ENCODE measurements around the gene RAB40C. TPM values are rescaled to one million over a fixed set of nuclear protein-coding genes. Genes with fewer than 3 reads are reported as not detected.
A peak's percentile ranks its signal among the peaks of the same experiment; 100 is the strongest.

Gene RAB40C
- polyA plus RNA-seq, 3 donors: 14.3 to 32.5 (median 23.6) TPM

GRCh38 chr16:556474-557173, 33.2 kb upstream of the RAB40C start:
- no peak for DNase-seq (ENCODE audit: extremely low read depth in 1 of 11, low read depth in 9 of 11, low spot score in 4 of 11)

- DNase-seq (ENCODE audit: extremely low read depth in 1 of 11, low read depth in 9 of 11, low spot score in 4 of 11): no peak
Observed at GRCh38 chr16:557463-558297, 32.2 kb upstream of the RAB40C start.

- DNase-seq (ENCODE audit: extremely low read depth in 1 of 11, low read depth in 9 of 11, low spot score in 4 of 11): no peak
Observed at GRCh38 chr16:558298-559020, 31.4 kb upstream of the RAB40C start.

GRCh38 chr16:559021-559380, 30.9 kb upstream of the RAB40C start:
- no peak for DNase-seq (ENCODE audit: extremely low read depth in 1 of 11, low read depth in 9 of 11, low spot score in 4 of 11)

- no peak for DNase-seq (ENCODE audit: extremely low read depth in 1 of 11, low read depth in 9 of 11, low spot score in 4 of 11)
Observed at GRCh38 chr16:559411-560203, 30.3 kb upstream of the RAB40C start.

- DNase-seq (ENCODE audit: extremely low read depth in 1 of 11, low read depth in 9 of 11, low spot score in 4 of 11): no peak
Observed at GRCh38 chr16:560204-560700, 29.6 kb upstream of the RAB40C start, which contains the start of gene PRR35. Gene PRR35, plus strand, starts transcription at chr16:560394. Its CDS starts 2,901 bp downstream, at chr16:563295.

- DNase-seq (ENCODE audit: extremely low read depth in 1 of 11, low read depth in 9 of 11, low spot score in 4 of 11): no peak
Observed at GRCh38 chr16:560701-561412, 29.0 kb upstream of the RAB40C start.

GRCh38 chr16:561413-561794, 28.5 kb upstream of the RAB40C start:
- DNase-seq (ENCODE audit: extremely low read depth in 1 of 11, low read depth in 9 of 11, low spot score in 4 of 11): no peak

- DNase-seq (ENCODE audit: extremely low read depth in 1 of 11, low read depth in 9 of 11, low spot score in 4 of 11): no peak
Observed at GRCh38 chr16:561957-562938, 27.6 kb upstream of the RAB40C start.

GRCh38 chr16:563072-563644, 26.7 kb upstream of the RAB40C start:
- no peak for DNase-seq (ENCODE audit: extremely low read depth in 1 of 11, low read depth in 9 of 11, low spot score in 4 of 11)

- no peak for DNase-seq (ENCODE audit: extremely low read depth in 1 of 11, low read depth in 9 of 11, low spot score in 4 of 11)
Observed at GRCh38 chr16:564690-565418, 25.0 kb upstream of the RAB40C start.

GRCh38 chr16:565419-566330, 24.2 kb upstream of the RAB40C start:
- peak in 8 of 11 donors; percentile 63 to 82 (median 74) for DNase-seq (ENCODE audit: extremely low read depth in 1 of 11, low read depth in 9 of 11, low spot score in 4 of 11)

GRCh38 chr16:566475-567372, 23.1 kb upstream of the RAB40C start, which contains the start of gene NHLRC4:
Gene NHLRC4, plus strand, starts transcription at chr16:567005. Its CDS starts 1,043 bp downstream, at chr16:568048.
- peak in 9 of 11 donors; percentile 62 to 81 (median 73) for DNase-seq (ENCODE audit: extremely low read depth in 1 of 11, low read depth in 9 of 11, low spot score in 4 of 11)
